Measurements from ENCODE around the gene MRPL2. TPM values are rescaled to one million over a fixed set of nuclear protein-coding genes. Genes with fewer than 3 reads are reported as not detected.

MRPL2 gene
- polyA plus RNA-seq, 3 donors, result 23.9 to 26.9 (median 26.3) TPM

GRCh38 chr6:43021270-43022047, 37.8 kb downstream of the MRPL2 start, which contains the start of gene RRP36:
Gene RRP36, plus strand, starts transcription at chr6:43021623. Its CDS starts 32 bp downstream, at chr6:43021655.
- Histone ChIP-seq H2AFZ (ENCODE audit: insufficient read depth, low read depth, low read length, poor library complexity, severe bottlenecking) (peak within 1 kb of the TSS; percentile 73), H3K27ac (ENCODE audit: low read depth in 1 of 2, low read length in 2 of 2) (peak within 1 kb of the TSS; percentile 49 to 78), H3K9ac (ENCODE audit: insufficient read depth, low read length, poor library complexity, severe bottlenecking) (peak within 1 kb of the TSS; percentile 68), H4K20me1 (ENCODE audit: insufficient read depth, low read length) (peaks cover 61% of the 10 kb centered on the region), H3K79me2 (ENCODE audit: insufficient read depth, low read length) (peaks cover 50% of the 10 kb centered on the region), H3K4me1 (ENCODE audit: control insufficient read depth in 1 of 2, insufficient read depth in 2 of 2, low read length in 2 of 2) (peaks cover 18 to 21% of the 10 kb centered on the region in 2 donors), H3K9me3 (replicated peaks in 1 of 2; ENCODE audit: control insufficient read depth in 1 of 2, insufficient read depth in 1 of 2, low read length in 2 of 2) (no peaks in the 10 kb centered on the region), H3K36me3 (replicated peaks in 1 of 2; ENCODE audit: control insufficient read depth in 1 of 2, insufficient read depth in 2 of 2, low read length in 2 of 2) (peaks cover 46 to 54% of the 10 kb centered on the region in 2 donors), H3K4me2 (replicated peaks; ENCODE audit: extremely low read depth, low read length, poor library complexity, severe bottlenecking) (peak within 1 kb of the TSS; percentile 91), H3K4me3 (replicated peaks in 1 of 3; ENCODE audit: low read depth in 2 of 3, low read length in 3 of 3) (peak within 1 kb of the TSS; percentile 89 to 99 (median 94)), H3K27me3 (ENCODE audit: control insufficient read depth in 2 of 2, insufficient read depth in 2 of 2, low read length in 2 of 2) (no peaks in the 10 kb centered on the region)
- H3K27ac Mint-ChIP-seq, result peak within 1 kb of the TSS; percentile 83 to 95 (median 92)
- peaks cover 44 to 67% of the 10 kb centered on the region in 2 donors for H3K36me3 Mint-ChIP-seq
- peaks cover 0 to 4% (median 1%) of the 10 kb centered on the region in 3 donors for H3K27me3 Mint-ChIP-seq (ENCODE audit: low read depth in 3 of 3)
- TF ChIP-seq CTCF (IDR thresholded peaks at IDR 0.05), result no peak
- H3K4me3 Mint-ChIP-seq, result peak within 1 kb of the TSS; percentile 96 to 100
- DNase-seq, result peak; percentile 31 to 74 (median 64)
- intact Hi-C loops (cut with micrococcal nuclease), result no loop called here
- H3K4me1 Mint-ChIP-seq, result peaks cover 22% of the 10 kb centered on the region
- 2% methylated on average over 55 of the region's 56 CpGs for WGBS (ENCODE audit: insufficient coverage)
- no peaks in the 10 kb centered on the region for H3K9me3 Mint-ChIP-seq

- peaks cover 55% of the 10 kb centered on the region for H3K79me2 ChIP-seq (ENCODE audit: insufficient read depth, low read length)
- H3K4me1 ChIP-seq (ENCODE audit: control insufficient read depth in 1 of 2, insufficient read depth in 2 of 2, low read length in 2 of 2), result peaks cover 24 to 27% of the 10 kb centered on the region in 2 donors
- Mint-ChIP-seq H3K4me3 (peak overlapping the region; percentile 84 to 96), H3K27me3 (ENCODE audit: low read depth in 3 of 3) (peaks cover 0 to 4% (median 0%) of the 10 kb centered on the region in 3 donors), H3K27ac (peak overlapping the region in 5 of 7 donors; percentile 38 to 83 (median 75)), H3K4me1 (peaks cover 27% of the 10 kb centered on the region), H3K9me3 (no peaks in the 10 kb centered on the region), H3K36me3 (peaks cover 39 to 61% of the 10 kb centered on the region in 2 donors)
- peaks cover 67% of the 10 kb centered on the region for H4K20me1 ChIP-seq (ENCODE audit: insufficient read depth, low read length)
- H3K36me3 ChIP-seq (replicated peaks in 1 of 2; ENCODE audit: control insufficient read depth in 1 of 2, insufficient read depth in 2 of 2, low read length in 2 of 2), result peaks cover 40 to 48% of the 10 kb centered on the region in 2 donors
- H3K27me3 ChIP-seq (ENCODE audit: control insufficient read depth in 2 of 2, insufficient read depth in 2 of 2, low read length in 2 of 2), result no peaks in the 10 kb centered on the region
- TF ChIP-seq CTCF (IDR thresholded peaks at IDR 0.05), result no peak
- DNase-seq, result peak in 1 of 3 donors; percentile 3
- peak overlapping the region; percentile 49 to 78 for H3K27ac ChIP-seq (ENCODE audit: low read depth in 1 of 2, low read length in 2 of 2)
- H2AFZ ChIP-seq (ENCODE audit: insufficient read depth, low read depth, low read length, poor library complexity, severe bottlenecking), result peak overlapping the region; percentile 73
- H3K9ac ChIP-seq (ENCODE audit: insufficient read depth, low read length, poor library complexity, severe bottlenecking), result no peak overlapping the region
- H3K4me2 ChIP-seq (replicated peaks; ENCODE audit: extremely low read depth, low read length, poor library complexity, severe bottlenecking), result peak overlapping the region; percentile 91
- intact Hi-C loops (cut with micrococcal nuclease), result no loop called here
- H3K4me3 ChIP-seq (replicated peaks in 1 of 3; ENCODE audit: low read depth in 2 of 3, low read length in 3 of 3), result peak overlapping the region; percentile 89 to 99 (median 94)
- no peaks in the 10 kb centered on the region for H3K9me3 ChIP-seq (replicated peaks in 1 of 2; ENCODE audit: control insufficient read depth in 1 of 2, insufficient read depth in 1 of 2, low read length in 2 of 2)
- WGBS (ENCODE audit: insufficient coverage), result no CpG with 5 or more reads among the region's 5 CpGs
These were observed 38.4 kb downstream of the MRPL2 start for GRCh38 chr6:43020847-43021246.

Measured in CD14-positive monocyte (primary cell).